Gastroesophageal sphincter (tissue), 4 donors: Measurements from ENCODE around the gene TEX54. TPM values are rescaled to one million over a fixed set of nuclear protein-coding genes. Genes with fewer than 3 reads are reported as not detected.

ENCODE experiments used
- ATAC-seq: fragments of 150-250 bp; one replicate; pipeline ENCODE4 v1.9.1; 2016; ENCODE audit warnings: mild to moderate bottlenecking, moderate library complexity
- H3K27ac ChIP-seq, 4 donors: fragments of 200-600 bp; sonication (generic) in 3 of 4; 1 replicate in 3 of 4; 2 replicates in 1 of 4; pipeline ENCODE4 v1.5.1; 2016 to 2019
- H3K27me3 ChIP-seq: fragments of 200-600 bp; sonication (generic); one replicate; pipeline ENCODE4 v1.5.1; 2019
- H3K36me3 ChIP-seq, 2 donors: fragments of 200-600 bp; sonication (generic); one replicate each; pipeline ENCODE4 v1.5.1; 2019; ENCODE audit warnings: control low read depth in 1 of 2
- H3K4me1 ChIP-seq, 3 donors: fragments of 200-600 bp; sonication (generic); 1 replicate in 2 of 3; 2 replicates in 1 of 3; pipeline ENCODE4 v1.5.1; 2016 to 2019; ENCODE audit warnings: control low read depth in 2 of 3
- H3K4me3 ChIP-seq, 2 donors: fragments of 200-600 bp; sonication (generic); one replicate each; pipeline ENCODE4 v1.5.1; 2019; ENCODE audit warnings: mild to moderate bottlenecking in 1 of 2, moderate library complexity in 1 of 2
- H3K9me3 ChIP-seq, 3 donors: fragments of 200-600 bp; sonication (generic); one replicate each; pipeline ENCODE4 v1.5.1; 2017 to 2019; ENCODE audit warnings: control low read depth in 2 of 3
- EP300 ChIP-seq: sonication (generic); formaldehyde crosslinking; IDR thresholded peaks from one replicate; pipeline ENCODE4 v1.6.1; 2017; ENCODE audit warnings: antibody characterized with exemption, mild to moderate bottlenecking
- POLR2A ChIP-seq, 2 donors: fragments of 450-650 bp; IDR thresholded peaks; one replicate each; pipeline ENCODE4 v1.6.1; 2017; ENCODE audit warnings: antibody characterized with exemption in 2 of 2, mild to moderate bottlenecking in 2 of 2, moderate library complexity in 1 of 2
- POLR2AphosphoS5 ChIP-seq: sonication (generic); formaldehyde crosslinking; IDR thresholded peaks from one replicate; pipeline ENCODE4 v1.6.1; 2017; ENCODE audit warnings: antibody characterized with exemption
- WGBS, 2 donors: methylation state at CpG; one replicate each; pipeline ENCODE4 v1.1.5; 2018; ENCODE audit warnings: low coverage in 1 of 2; 5-methylcytosine and 5-hydroxymethylcytosine counted together
- total RNA-seq, 4 donors: library from RNA; depleted of rRNA; stranded (reverse); fragments of >200 nt; gene quantifications; one replicate each; pipeline ENCODE4 v1.1.0, GENCODE V29; 2016
- TF ChIP-seq, protein P1 (sequence below), 4 experiments: fragments of 200-600 bp in 2 of 4; fragments of 450-650 bp in 2 of 4; sonication (generic) in 1 of 4; IDR thresholded peaks; one replicate each; pipeline ENCODE4 v1.5.1; 2017 to 2019; ENCODE audit warnings: antibody characterized with exemption in 4 of 4, mild to moderate bottlenecking in 2 of 4, moderate library complexity in 2 of 4

Gene TEX54
- total RNA-seq, 4 donors from 2014 or later: not detected

DNA sequence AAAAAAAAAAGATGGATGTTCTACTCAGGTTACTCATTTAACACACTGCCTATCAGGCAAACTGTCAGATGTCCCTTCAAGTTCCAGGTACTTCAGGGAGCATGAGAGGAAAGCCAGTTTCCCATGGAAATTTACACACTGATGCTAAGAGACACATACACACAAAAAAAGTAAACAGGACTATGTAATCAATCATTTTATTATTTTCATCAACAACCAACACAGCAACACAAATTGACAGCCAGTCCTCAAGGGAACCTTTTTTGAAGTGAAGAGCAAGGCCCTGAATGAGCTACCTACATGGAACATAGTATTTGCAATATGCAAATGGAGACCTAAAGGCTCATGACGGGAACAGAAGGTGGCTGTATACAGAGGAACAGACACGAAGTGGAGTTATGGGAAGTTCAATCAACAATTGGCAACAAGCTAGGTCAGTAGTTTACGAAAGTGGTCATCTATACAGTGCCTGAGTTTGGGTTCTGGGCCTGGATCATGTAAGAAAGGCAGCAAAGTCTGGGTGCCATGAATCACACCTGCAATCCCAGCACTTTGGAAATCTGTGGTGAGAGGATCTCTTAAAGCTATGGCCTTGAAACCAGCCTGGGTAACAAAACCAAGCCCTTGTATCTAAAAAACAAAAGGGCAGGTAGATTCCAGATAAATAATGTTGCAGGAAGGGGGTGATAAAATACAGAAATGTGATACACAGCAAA is 19.3 kb upstream of the TEX54 start:
- 31 to 39% methylated on average over 3 of the region's 3 CpGs for WGBS, 2 donors
- TF ChIP-seq POLR2A (IDR thresholded peaks at IDR 0.05): no peak
- TF ChIP-seq, protein P1, sequence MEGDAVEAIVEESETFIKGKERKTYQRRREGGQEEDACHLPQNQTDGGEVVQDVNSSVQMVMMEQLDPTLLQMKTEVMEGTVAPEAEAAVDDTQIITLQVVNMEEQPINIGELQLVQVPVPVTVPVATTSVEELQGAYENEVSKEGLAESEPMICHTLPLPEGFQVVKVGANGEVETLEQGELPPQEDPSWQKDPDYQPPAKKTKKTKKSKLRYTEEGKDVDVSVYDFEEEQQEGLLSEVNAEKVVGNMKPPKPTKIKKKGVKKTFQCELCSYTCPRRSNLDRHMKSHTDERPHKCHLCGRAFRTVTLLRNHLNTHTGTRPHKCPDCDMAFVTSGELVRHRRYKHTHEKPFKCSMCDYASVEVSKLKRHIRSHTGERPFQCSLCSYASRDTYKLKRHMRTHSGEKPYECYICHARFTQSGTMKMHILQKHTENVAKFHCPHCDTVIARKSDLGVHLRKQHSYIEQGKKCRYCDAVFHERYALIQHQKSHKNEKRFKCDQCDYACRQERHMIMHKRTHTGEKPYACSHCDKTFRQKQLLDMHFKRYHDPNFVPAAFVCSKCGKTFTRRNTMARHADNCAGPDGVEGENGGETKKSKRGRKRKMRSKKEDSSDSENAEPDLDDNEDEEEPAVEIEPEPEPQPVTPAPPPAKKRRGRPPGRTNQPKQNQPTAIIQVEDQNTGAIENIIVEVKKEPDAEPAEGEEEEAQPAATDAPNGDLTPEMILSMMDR (IDR thresholded peaks at IDR 0.05): no peak
- no peak for TF ChIP-seq EP300
- TF ChIP-seq POLR2AphosphoS5: no peak
- ATAC-seq: no peak
- Histone ChIP-seq H3K4me1 (peaks cover 10 to 36% (median 24%) of the 10 kb centered on the region in 3 donors), H3K27me3 (no peaks in the 10 kb centered on the region), H3K9me3 (no peaks in the 10 kb centered on the region), H3K4me3 (no peak overlapping the region), H3K36me3 (peaks cover 5 to 32% of the 10 kb centered on the region in 2 donors), H3K27ac (peak overlapping the region in 1 of 4 donors; percentile 31)

DNA sequence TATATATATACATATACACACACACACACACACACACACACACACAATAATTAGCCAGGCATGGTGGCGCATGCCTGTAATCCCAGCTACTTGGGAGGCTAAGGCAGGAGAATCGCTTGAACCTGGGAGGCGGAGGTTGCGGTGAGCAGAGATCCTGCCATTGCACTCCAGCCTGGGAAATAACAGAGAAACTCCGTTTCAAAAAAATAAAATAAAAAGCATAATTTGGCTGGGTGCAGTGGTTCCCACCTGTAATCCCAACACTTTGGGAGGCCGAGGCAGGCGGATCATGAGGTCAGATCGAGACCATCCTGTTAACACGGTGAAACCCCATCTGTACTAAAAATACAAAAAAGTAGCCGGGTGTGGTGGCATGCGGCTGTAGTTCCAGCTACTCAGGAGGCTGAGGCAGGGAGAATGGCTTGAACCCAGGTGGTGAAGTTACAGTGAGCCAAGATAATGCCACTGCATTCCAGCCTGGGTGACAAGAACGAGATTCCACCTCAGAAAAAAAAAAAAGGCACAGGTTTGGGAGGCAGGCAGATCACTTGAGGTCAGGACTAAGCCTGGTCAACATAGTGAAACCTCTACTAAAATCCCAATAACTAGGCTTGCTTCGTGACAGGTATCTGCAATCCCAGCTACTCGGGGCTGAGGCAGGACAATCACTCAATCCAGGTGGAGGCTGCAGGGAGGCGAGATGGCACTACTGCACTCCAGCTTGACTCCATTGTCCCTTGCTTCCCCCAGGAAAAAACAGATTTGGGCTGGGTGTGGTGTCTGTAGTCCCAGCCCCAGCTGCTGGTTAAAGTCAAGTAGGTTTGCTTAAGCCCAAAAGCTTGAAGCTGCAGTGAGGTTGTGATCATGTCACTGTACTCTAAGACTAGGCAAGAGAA is 18.5 kb upstream of the TEX54 start:
- peak overlapping the region in 2 of 4 donors; percentile 12 to 31 for H3K27ac ChIP-seq
- WGBS, 2 donors: 41 to 64% methylated on average over 9 to 12 of the region's 15 CpGs

DNA sequence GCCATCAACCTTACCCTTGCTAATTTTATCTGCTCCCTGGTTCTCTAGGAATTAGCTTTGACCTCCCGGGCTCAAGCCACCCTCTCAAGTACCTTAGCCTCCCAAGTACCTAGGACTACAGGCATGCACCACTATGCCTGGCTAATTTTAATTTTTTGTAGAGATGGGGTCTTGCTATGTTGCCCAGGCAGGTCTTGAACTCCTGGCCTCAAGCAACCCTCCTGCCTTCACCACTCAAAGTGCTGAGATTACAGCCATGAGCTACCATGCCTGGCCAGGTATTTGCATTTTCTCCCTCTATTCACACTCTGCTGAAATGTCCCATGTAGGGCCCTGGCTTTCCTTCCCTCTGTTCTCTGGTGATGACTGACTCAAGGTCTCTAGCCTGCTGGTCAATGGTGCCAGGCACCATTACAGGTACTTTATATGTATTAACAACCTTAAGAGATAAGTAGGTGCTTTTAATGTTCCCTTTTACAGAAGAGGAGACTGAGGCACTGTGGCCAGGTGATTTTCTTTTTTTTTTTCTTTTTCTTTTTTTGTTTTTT is 15.2 kb upstream of the TEX54 start:
- WGBS, 2 donors: 92 to 100% methylated on average over 1 of the region's 1 CpG

More for the DNA sequence above, 18.5 kb upstream of the TEX54 start:
- H3K36me3 ChIP-seq: peaks cover 5 to 32% of the 10 kb centered on the region in 2 donors
- H3K9me3 ChIP-seq: no peaks in the 10 kb centered on the region
- peaks cover 10 to 27% (median 18%) of the 10 kb centered on the region in 3 donors for H3K4me1 ChIP-seq
- H3K27me3 ChIP-seq: no peaks in the 10 kb centered on the region
- H3K4me3 ChIP-seq: no peak overlapping the region
- ATAC-seq: no peak
- TF ChIP-seq POLR2A (IDR thresholded peaks at IDR 0.05) (no peak), EP300 (no peak), POLR2AphosphoS5 (no peak)
- TF ChIP-seq, protein P1 (IDR thresholded peaks at IDR 0.05): no peak

DNA sequence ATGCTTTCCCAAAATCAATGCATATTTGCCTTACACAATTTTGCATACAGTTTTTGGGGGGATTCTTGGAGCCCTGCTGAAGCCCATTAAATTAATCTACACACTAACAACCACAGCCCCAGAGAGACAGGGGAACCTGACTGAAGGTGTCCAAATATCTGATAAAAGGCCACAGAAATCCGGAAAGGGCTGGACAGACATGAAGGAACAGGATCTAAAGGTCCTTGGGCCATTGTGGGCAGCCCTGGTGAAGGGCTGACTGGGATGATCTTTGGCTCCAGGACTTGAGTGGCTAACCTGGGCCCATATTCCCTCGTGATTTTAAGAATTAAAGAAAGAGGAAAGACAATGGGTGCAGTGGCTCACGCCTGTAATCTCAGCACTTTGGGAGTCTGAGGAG is 13.5 kb upstream of the TEX54 start:
- peaks cover 0 to 2% of the 10 kb centered on the region in 2 donors for H3K36me3 ChIP-seq
- no peak overlapping the region for H3K27ac ChIP-seq
- no peaks in the 10 kb centered on the region for H3K27me3 ChIP-seq
- peaks cover 0 to 13% (median 4%) of the 10 kb centered on the region in 3 donors for H3K4me1 ChIP-seq
- WGBS, 2 donors: 61 to 87% methylated on average over 2 to 3 of the region's 3 CpGs
- no peak overlapping the region for H3K4me3 ChIP-seq
- no peaks in the 10 kb centered on the region for H3K9me3 ChIP-seq
- ATAC-seq: no peak
- no peak for TF ChIP-seq POLR2AphosphoS5
- TF ChIP-seq EP300: no peak
- TF ChIP-seq POLR2A (IDR thresholded peaks at IDR 0.05): no peak
- TF ChIP-seq, protein P1 (IDR thresholded peaks at IDR 0.05): no peak

More for the DNA sequence above, 15.2 kb upstream of the TEX54 start:
- Histone ChIP-seq H3K4me3 (no peak overlapping the region), H3K9me3 (no peaks in the 10 kb centered on the region), H3K27ac (no peak overlapping the region), H3K4me1 (peaks cover 0 to 5% (median 0%) of the 10 kb centered on the region in 3 donors), H3K36me3 (peaks cover 0 to 19% of the 10 kb centered on the region in 2 donors), H3K27me3 (no peaks in the 10 kb centered on the region)
- TF ChIP-seq, protein P1 (IDR thresholded peaks at IDR 0.05): no peak
- no peak for TF ChIP-seq POLR2AphosphoS5
- no peak for ATAC-seq
